GM12878 (cell line): ENCODE results near the gene DUOX2. TPM values are rescaled to one million over a fixed set of nuclear protein-coding genes. Genes with fewer than 3 reads are reported as not detected.
A peak's percentile ranks its signal among the peaks of the same experiment; 100 is the strongest.

Experiments used
- ATAC-seq: fragments of 200-7000 bp; cut with Tn5 transposase; 3 replicates; pipeline ENCODE4 v1.9.1; 2020; ENCODE audit warnings: mild to moderate bottlenecking, moderate library complexity
- BruUV-seq: library from RNA; stranded (reverse); fragments of 400-500 nt; replicated peaks from 2 replicates; lab custom pipeline; 2021; lab: Mats Ljungman, UMichigan
- CTCF ChIA-PET: fragments of 300-600 bp; sonication (Branson Sonifier 250); formaldehyde crosslinking; extraction: SDS; loops from one replicate; lab custom pipeline; 2021; ENCODE audit warnings: inconsistent platforms; lab: Yijun Ruan, JAX
- POLR2A ChIA-PET: fragments of 350-600 bp; formaldehyde crosslinking; extraction: SDS; loops from one replicate; lab custom pipeline; 2021; ENCODE audit warnings: inconsistent platforms; lab: Charles Lee
- RAD21 ChIA-PET: fragments of 300-600 bp; sonication (Branson Sonifier 250); formaldehyde crosslinking; loops from one replicate; lab custom pipeline; 2023; ENCODE audit warnings: antibody characterized with exemption; ENCODE audit not compliant: unreplicated experiment; lab: Charles Lee
- SMC1A ChIA-PET: fragments of 300-600 bp; sonication (Branson Sonifier 250); formaldehyde crosslinking; loops from one replicate; lab custom pipeline; 2023; ENCODE audit not compliant: unreplicated experiment, uncharacterized antibody; lab: Charles Lee
- DNase-seq: peaks from one replicate; pipeline ENCODE4 v3.0.0-alpha.2; 2011; ENCODE audit warnings: low read depth, low spot score
- FAIRE-seq: peaks from 3 replicates; lab custom pipeline; 2011; peaks lifted over from hg19 to GRCh38; lab: Jason Lieb, UNC
- H2AFZ ChIP-seq: 2 replicates; pipeline ENCODE4 v1.6.0; 2011; ENCODE audit warnings: low read depth, low read length, control low read depth; ENCODE audit not compliant: control insufficient read depth
- H3K27ac ChIP-seq: 2 replicates; pipeline ENCODE4 v1.5.1; 2011; ENCODE audit warnings: control low read depth; ENCODE audit not compliant: control insufficient read depth, insufficient read depth
- H3K27me3 ChIP-seq, 2 experiments: replicated peaks in 1 of 2; 2 replicates each; pipeline versions ENCODE4 v1.6.0 to v1.6.1; 2011; ENCODE audit warnings: low read length in 1 of 2; ENCODE audit not compliant: control insufficient read depth in 2 of 2, insufficient read depth in 2 of 2
- H3K36me3 ChIP-seq, 2 experiments: 2 replicates each; pipeline ENCODE4 v1.5.1; 2011; ENCODE audit warnings: low read length in 1 of 2; ENCODE audit not compliant: control insufficient read depth in 2 of 2, insufficient read depth in 2 of 2
- H3K4me1 ChIP-seq: 2 replicates; pipeline ENCODE4 v1.6.1; 2011; ENCODE audit warnings: mild to moderate bottlenecking, low read length, moderate library complexity, mixed read lengths; ENCODE audit not compliant: control insufficient read depth, insufficient read depth
- H3K4me2 ChIP-seq: 2 replicates; pipeline ENCODE4 v1.6.0; 2011; ENCODE audit warnings: control low read depth; ENCODE audit not compliant: control insufficient read depth, insufficient read depth
- H3K4me3 ChIP-seq: fragments of 200-600 bp; sonication (generic); 2 replicates; pipeline ENCODE4 v1.5.1; 2016
- H3K79me2 ChIP-seq: 2 replicates; pipeline ENCODE4 v1.6.0; 2011; ENCODE audit warnings: low read length; ENCODE audit not compliant: control insufficient read depth, insufficient read depth
- H3K9ac ChIP-seq: 2 replicates; pipeline ENCODE4 v1.8.0; 2011; ENCODE audit warnings: low read length, control low read depth, mixed read lengths; ENCODE audit not compliant: control insufficient read depth, insufficient read depth
- H3K9me3 ChIP-seq: replicated peaks from 3 replicates; pipeline ENCODE4 v1.5.1; 2011; ENCODE audit warnings: mild to moderate bottlenecking, low read length; ENCODE audit not compliant: control insufficient read depth, insufficient read depth
- H4K20me1 ChIP-seq: 2 replicates; pipeline ENCODE4 v1.6.0; 2011; ENCODE audit not compliant: control insufficient read depth, insufficient read depth
- FOS ChIP-seq: IDR thresholded peaks from 3 replicates; pipeline ENCODE4 v1.6.1; 2011; ENCODE audit warnings: borderline replicate concordance; ENCODE audit not compliant: insufficient read length; ENCODE audit errors: extremely low read depth
- NR2C2 ChIP-seq: IDR thresholded peaks from 2 replicates; pipeline ENCODE4 v1.6.1; 2011; ENCODE audit warnings: borderline replicate concordance, low read depth; ENCODE audit not compliant: control insufficient read depth, insufficient read length
- POLR2A ChIP-seq: IDR thresholded peaks from 2 replicates; pipeline ENCODE4 v1.6.1; 2011; ENCODE audit warnings: low read depth, mild to moderate bottlenecking, low read length
- POLR2AphosphoS2 ChIP-seq: IDR thresholded peaks from 2 replicates; pipeline ENCODE4 v1.6.1; 2011; ENCODE audit warnings: low read depth, mild to moderate bottlenecking, low read length, improper control_type of control experiment, moderate library complexity
- ZBTB11 ChIP-seq: fragments of 450-650 bp; formaldehyde crosslinking; IDR thresholded peaks from 2 replicates; pipeline ENCODE4 v1.5.0; 2022; ENCODE audit warnings: mild to moderate bottlenecking, missing genetic modification characterization
- WGBS: methylation state at CpG from one replicate; pipeline ENCODE4 v1.1.6; 2016; ENCODE audit warnings: low lambda C conversion rate; ENCODE audit not compliant: insufficient replicate concordance, insufficient coverage; ENCODE audit errors: missing lambda C conversion rate; 5-methylcytosine and 5-hydroxymethylcytosine counted together
- in situ Hi-C: fragments of 300-500 bp; cut with MboI; formaldehyde crosslinking; loops from 9 replicates; pipeline ENCODE4 v1.14.3; 2018; ENCODE audit warnings: mixed read lengths
- intact Hi-C: fragments of 100-400 bp; cut with micrococcal nuclease; formaldehyde crosslinking; loops from one replicate; pipeline ENCODE4 v1.14.2; 2022; ENCODE audit not compliant: unreplicated experiment
- polyA plus RNA-seq, 11 experiments: library from polyadenylated mRNA; depleted of rRNA in 4 of 11; unstranded in 6 of 11; stranded (reverse) in 5 of 11; fragments of >200 nt; fragmentation: Nextera tagmentation in 4 of 11; fragmentation: Illumina TruSeq in 1 of 11; extraction: Ambion mirVana in 4 of 11; extraction: Trizol in 1 of 11; gene quantifications; 1 replicate in 1 of 11; 2 replicates in 10 of 11; pipeline versions ENCODE4 v1.2.1 to v1.2.3, GENCODE V29; 2011 to 2016; ENCODE audit warnings: inconsistent platforms in 2 of 11, missing spikeins in 2 of 11, low read depth in 1 of 11
- total RNA-seq, 4 experiments: library from RNA; depleted of rRNA in 3 of 4; stranded (reverse); fragments of >200 nt in 3 of 4; fragmentation: Illumina TruSeq in 1 of 4; extraction: Trizol in 1 of 4; gene quantifications; 2 replicates each; pipeline versions ENCODE4 v1.2.1 to v1.2.3, GENCODE V29; 2013 to 2021

DUOX2 gene
- total and polyA plus RNA-seq, 10 of the 15 experiments (the other 5 are each of a cell fraction or from before 2014, with no cell fraction given): 0.05 TPM; not detected in 9

DNA sequence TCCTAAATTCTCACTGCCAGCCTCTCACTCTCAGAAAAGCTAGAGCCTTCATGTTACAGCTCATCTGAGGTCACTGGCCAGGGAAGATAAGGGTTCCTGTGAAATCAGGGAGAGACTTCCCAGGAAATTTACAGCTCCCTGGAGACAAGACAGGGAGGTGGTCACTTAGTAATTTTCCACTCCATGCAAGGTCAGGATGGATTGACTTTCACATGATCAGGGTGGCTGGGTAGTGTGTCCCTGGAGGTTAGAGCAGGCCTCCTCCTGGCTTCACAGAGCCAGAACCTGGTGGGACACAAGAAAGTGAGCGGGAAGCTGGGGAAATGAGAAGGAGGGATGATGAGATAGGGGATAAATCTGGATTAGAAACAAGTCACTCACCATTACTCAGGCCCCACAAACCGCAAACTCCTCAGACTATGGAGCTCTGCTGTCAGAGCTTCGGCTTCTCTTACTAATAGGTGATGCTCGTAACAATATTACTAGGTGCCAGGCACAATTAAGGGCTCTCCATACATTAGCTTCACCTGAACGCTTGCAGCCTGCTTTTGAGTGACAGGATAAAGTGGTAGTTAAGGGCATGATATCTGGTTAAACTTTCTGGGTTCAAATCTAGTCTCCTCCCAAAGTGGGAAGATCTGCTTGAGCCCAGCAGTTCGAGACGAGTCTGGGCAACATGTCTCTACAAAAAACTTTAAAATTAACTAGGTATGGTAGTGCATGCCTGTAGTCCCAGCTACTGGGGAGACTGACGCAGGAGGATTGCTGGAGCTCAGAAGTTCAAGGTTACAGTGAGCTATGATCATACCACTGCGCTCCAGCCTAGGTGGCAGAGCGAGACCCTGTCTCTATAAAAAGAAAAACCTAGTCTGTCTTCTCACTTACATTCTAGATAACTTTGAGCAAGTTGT is 24.9 kb downstream of the DUOX2 start:
- Histone ChIP-seq H3K4me3 (no peak overlapping the region), H3K9me3 (no peaks in the 10 kb centered on the region), H3K9ac (no peak overlapping the region), H3K79me2 (no peaks in the 10 kb centered on the region), H3K27ac (no peak overlapping the region), H3K4me1 (no peaks in the 10 kb centered on the region), H3K27me3 (0 out of 4 replicates have a peak, but pooled peaks cover 0 to 2% of the 10 kb centered on the region in 2 experiments), H2AFZ (no peak overlapping the region), H4K20me1 (no peaks in the 10 kb centered on the region), H3K4me2 (no peak overlapping the region), H3K36me3 (no peaks in the 10 kb centered on the region)
- intact Hi-C loops: no loop called here
- ATAC-seq: no peak
- ChIA-PET RAD21 (no interaction called here), CTCF (interaction anchor here (1.7 kb wide), 1 partner anchor 29 kb away, joined by 6 read pairs; no protein-coding TSS in a partner anchor), SMC1A (no interaction called here), POLR2A (no interaction called here)
- BruUV-seq: no TSS peak
- peak; percentile 66 for FAIRE-seq
- in situ Hi-C loops: no loop called here
- no peak for TF ChIP-seq POLR2A
- TF ChIP-seq FOS: no peak
- no peak for TF ChIP-seq ZBTB11
- TF ChIP-seq NR2C2: no peak
- no peak for TF ChIP-seq POLR2AphosphoS2
- no peak for DNase-seq
- WGBS: 30% methylated on average over 10 of the region's 10 CpGs
